Vagina (tissue), 2 donors: ENCODE data around the gene OMG. TPM values are rescaled to one million over a fixed set of nuclear protein-coding genes. Genes with fewer than 3 reads are reported as not detected.

Experiments
- DNase-seq, 2 donors: peaks; one replicate each; pipeline ENCODE4 v3.0.0-alpha.2; 2017; ENCODE audit errors: extremely low spot score in 2 of 2
- H3K27ac ChIP-seq: fragments of 200-600 bp; sonication (generic); one replicate; pipeline ENCODE4 v1.5.1; 2019
- H3K27me3 ChIP-seq: fragments of 200-600 bp; sonication (generic); one replicate; pipeline ENCODE4 v1.5.1; 2019
- H3K36me3 ChIP-seq, 2 donors: fragments of 200-600 bp; sonication (generic); one replicate each; pipeline ENCODE4 v1.5.1; 2017 to 2019
- H3K4me1 ChIP-seq: fragments of 200-600 bp; sonication (generic); one replicate; pipeline ENCODE4 v1.5.1; 2019
- H3K4me3 ChIP-seq, 2 donors: fragments of 200-600 bp; sonication (generic); 1 replicate in 1 of 2; 2 replicates in 1 of 2; pipeline ENCODE4 v1.5.1; 2016 to 2019
- H3K9me3 ChIP-seq: fragments of 200-600 bp; sonication (generic); one replicate; pipeline ENCODE4 v1.5.1; 2019
- POLR2A ChIP-seq, 2 donors: fragments of 450-650 bp; IDR thresholded peaks; one replicate each; pipeline ENCODE4 v1.6.1; 2017; ENCODE audit warnings: antibody characterized with exemption in 2 of 2, mild to moderate bottlenecking in 2 of 2, moderate library complexity in 2 of 2
- POLR2AphosphoS5 ChIP-seq, 2 donors: sonication (generic); formaldehyde crosslinking; IDR thresholded peaks; one replicate each; pipeline ENCODE4 v1.9.0; 2017; ENCODE audit warnings: antibody characterized with exemption in 2 of 2, mild to moderate bottlenecking in 2 of 2, low read depth in 1 of 2; ENCODE audit not compliant: insufficient read depth in 1 of 2
- intact Hi-C: fragments of 100-400 bp; cut with DNase I; formaldehyde crosslinking; loops from one replicate; pipeline ENCODE4 v1.15.1; 2023
- total RNA-seq: library from RNA; depleted of rRNA; stranded (reverse); fragments of >200 nt; gene quantifications from one replicate; pipeline ENCODE4 v1.2.3, GENCODE V29; 2016
- TF ChIP-seq, protein P1 (sequence below), 3 experiments: fragments of 450-650 bp in 2 of 3; fragments of 200-600 bp in 1 of 3; sonication (generic) in 1 of 3; IDR thresholded peaks; one replicate each; pipeline ENCODE4 v1.5.1; 2017 to 2019; ENCODE audit warnings: antibody characterized with exemption in 3 of 3, mild to moderate bottlenecking in 2 of 3, moderate library complexity in 2 of 3

Gene OMG
- total RNA-seq, 1 donor from 2014 or later = not detected

DNA sequence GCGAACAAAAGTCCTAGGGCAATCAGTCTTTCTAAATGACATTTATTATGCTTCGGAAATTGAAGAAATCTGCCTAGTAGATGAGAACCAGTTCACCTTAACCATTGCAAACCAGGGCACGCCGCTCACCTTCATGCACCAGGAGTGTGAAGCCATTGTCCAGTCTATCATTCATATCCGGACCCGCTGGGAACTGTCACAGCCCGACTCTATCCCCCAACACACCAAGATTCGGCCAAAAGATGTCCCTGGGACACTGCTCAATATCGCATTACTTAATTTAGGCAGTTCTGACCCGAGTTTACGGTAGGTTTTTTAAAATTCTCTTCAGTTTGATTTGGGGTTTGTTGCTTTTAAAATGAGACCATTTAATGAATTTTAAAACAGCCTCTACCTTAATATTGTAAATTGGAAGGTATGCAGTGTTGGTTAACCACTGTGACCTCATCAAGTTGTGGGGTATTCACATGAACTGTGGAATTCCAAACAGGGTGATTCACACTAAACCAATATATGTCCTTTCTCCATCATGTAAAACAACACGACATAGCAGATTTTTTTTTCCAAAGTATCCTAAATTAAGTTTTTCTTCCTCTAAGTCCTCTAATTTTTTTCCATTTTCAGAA is 30.6 kb upstream of the OMG start:
- Histone ChIP-seq H3K27ac (no peak overlapping the region), H3K27me3 (no peaks in the 10 kb centered on the region), H3K4me3 (no peak overlapping the region), H3K9me3 (no peaks in the 10 kb centered on the region), H3K4me1 (no peaks in the 10 kb centered on the region), H3K36me3 (peaks cover 0 to 25% of the 10 kb centered on the region in 2 donors)
- intact Hi-C loops = no loop called here
- TF ChIP-seq POLR2A (IDR thresholded peaks at IDR 0.05) (no peak), POLR2AphosphoS5 (IDR thresholded peaks at IDR 0.05; ENCODE audit: insufficient read depth in 1 of 2, low read depth in 1 of 2) (no peak)
- TF ChIP-seq, protein P1, sequence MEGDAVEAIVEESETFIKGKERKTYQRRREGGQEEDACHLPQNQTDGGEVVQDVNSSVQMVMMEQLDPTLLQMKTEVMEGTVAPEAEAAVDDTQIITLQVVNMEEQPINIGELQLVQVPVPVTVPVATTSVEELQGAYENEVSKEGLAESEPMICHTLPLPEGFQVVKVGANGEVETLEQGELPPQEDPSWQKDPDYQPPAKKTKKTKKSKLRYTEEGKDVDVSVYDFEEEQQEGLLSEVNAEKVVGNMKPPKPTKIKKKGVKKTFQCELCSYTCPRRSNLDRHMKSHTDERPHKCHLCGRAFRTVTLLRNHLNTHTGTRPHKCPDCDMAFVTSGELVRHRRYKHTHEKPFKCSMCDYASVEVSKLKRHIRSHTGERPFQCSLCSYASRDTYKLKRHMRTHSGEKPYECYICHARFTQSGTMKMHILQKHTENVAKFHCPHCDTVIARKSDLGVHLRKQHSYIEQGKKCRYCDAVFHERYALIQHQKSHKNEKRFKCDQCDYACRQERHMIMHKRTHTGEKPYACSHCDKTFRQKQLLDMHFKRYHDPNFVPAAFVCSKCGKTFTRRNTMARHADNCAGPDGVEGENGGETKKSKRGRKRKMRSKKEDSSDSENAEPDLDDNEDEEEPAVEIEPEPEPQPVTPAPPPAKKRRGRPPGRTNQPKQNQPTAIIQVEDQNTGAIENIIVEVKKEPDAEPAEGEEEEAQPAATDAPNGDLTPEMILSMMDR (IDR thresholded peaks at IDR 0.05) = no peak
- no peak for DNase-seq

DNA sequence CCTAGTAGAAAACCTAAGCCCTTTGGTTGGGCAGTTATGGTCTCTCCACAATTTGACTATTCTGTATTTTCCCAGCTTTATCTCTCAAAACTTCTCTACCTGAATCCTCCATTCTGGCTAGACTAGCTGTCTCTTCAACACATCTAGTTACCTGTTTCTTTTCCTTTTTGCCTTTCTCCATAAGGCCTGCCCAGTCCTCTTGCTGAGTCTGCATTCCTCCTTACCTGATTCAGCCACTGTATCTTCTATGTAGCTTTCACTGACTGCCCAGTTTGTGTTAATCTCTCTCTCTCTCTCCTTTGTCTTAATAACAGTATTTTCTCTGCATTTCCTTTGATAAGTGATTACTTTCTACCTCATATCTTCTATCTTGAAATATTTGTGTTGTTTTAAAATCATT is 26.5 kb upstream of the OMG start:
- Histone ChIP-seq H3K27me3 (no peaks in the 10 kb centered on the region), H3K4me3 (no peak overlapping the region), H3K4me1 (no peaks in the 10 kb centered on the region), H3K9me3 (no peaks in the 10 kb centered on the region), H3K27ac (no peak overlapping the region), H3K36me3 (peaks cover 0 to 25% of the 10 kb centered on the region in 2 donors)
- intact Hi-C loops = no loop called here
- no peak for TF ChIP-seq POLR2AphosphoS5 (IDR thresholded peaks at IDR 0.05; ENCODE audit: insufficient read depth in 1 of 2, low read depth in 1 of 2)
- TF ChIP-seq POLR2A (IDR thresholded peaks at IDR 0.05) = no peak
- no peak for DNase-seq

DNA sequence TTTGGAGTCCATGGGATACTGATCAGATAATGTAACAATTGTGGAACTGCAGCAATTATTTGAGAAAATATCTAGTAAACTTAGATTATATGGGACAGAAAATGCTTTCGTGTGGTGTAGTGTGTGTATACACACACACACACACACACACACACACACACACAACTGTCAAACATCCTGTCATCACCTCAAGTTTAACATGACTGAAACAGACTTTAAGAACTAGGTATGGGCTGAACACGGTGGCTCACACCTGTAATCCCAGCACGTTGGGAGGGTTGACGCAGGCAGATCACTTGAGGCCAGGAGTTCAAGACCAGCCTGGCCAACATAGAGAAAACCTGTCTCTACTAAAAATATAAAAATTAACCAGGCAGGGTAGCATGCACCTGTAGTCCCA is 24.9 kb upstream of the OMG start:
- intact Hi-C loops = no loop called here
- peaks cover 0 to 11% of the 10 kb centered on the region in 2 donors for H3K36me3 ChIP-seq
- TF ChIP-seq POLR2A (IDR thresholded peaks at IDR 0.05) (no peak), POLR2AphosphoS5 (IDR thresholded peaks at IDR 0.05; ENCODE audit: insufficient read depth in 1 of 2, low read depth in 1 of 2) (no peak)
- TF ChIP-seq, protein P1 (IDR thresholded peaks at IDR 0.05) = no peak
- no peak overlapping the region for H3K4me3 ChIP-seq
- H3K9me3 ChIP-seq = no peaks in the 10 kb centered on the region
- H3K27me3 ChIP-seq = no peaks in the 10 kb centered on the region
- H3K4me1 ChIP-seq = peaks cover 5% of the 10 kb centered on the region
- DNase-seq = no peak
- H3K27ac ChIP-seq = no peak overlapping the region

DNA sequence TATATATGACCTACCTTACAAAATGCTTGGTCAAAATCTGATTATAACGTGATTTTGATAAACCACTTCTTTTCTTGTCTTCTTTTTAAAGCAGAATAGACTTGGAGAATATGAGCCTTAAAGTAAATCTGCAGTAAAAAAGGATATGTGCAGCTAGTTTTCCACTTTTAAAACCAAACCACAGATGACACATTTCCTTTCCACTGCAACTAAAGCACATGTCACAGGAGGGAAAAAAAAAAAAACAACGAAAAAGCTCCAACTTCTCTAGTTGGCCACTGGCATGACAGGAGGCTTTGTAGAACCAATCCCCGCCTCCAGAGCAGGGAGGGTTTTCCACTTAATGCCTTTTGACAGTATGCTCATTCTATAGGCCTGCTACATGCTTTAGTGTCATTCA is 24.4 kb upstream of the OMG start, which contains the start of gene EVI2A:
Gene EVI2A (minus strand): TSS at position 142 of the 400 bp plus-strand sequence. CDS start 2,609 bp downstream, outside the sequence.
- DNase-seq = no peak
- H3K27ac ChIP-seq = peak within 1 kb of the TSS; percentile 66
- peak within 1 kb of the TSS in 1 of 2 donors; percentile 22 for H3K4me3 ChIP-seq

DNA sequence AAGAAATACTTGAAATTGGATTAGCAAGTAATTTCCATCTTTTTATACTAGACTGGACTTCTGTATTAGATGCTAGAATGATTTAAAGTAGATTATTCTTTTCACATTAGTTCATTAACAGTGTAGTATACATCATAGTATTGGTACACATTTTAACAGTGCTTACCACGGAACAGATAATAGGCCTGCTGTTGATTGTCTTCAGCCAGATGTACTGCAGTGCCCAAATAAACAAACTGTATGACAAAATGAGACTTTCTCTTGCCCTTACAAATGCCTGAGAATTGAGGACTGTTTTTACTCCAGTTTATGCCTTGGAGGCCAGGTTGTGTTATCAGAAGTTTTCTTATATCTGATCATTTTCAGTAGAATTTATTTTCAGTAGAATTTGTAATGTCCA is 23.8 kb upstream of the OMG start:
- H3K36me3 ChIP-seq = peaks cover 0 to under 1% of the 10 kb centered on the region in 2 donors
- H3K27ac ChIP-seq = peak overlapping the region; percentile 66
- H3K27me3 ChIP-seq = no peaks in the 10 kb centered on the region
- no peak for TF ChIP-seq POLR2A (IDR thresholded peaks at IDR 0.05)
- no peak for TF ChIP-seq POLR2AphosphoS5 (IDR thresholded peaks at IDR 0.05; ENCODE audit: insufficient read depth in 1 of 2, low read depth in 1 of 2)
- TF ChIP-seq, protein P1 (IDR thresholded peaks at IDR 0.05) = no peak
- intact Hi-C loops = no loop called here
- peak overlapping the region in 1 of 2 donors; percentile 22 for H3K4me3 ChIP-seq
- no peaks in the 10 kb centered on the region for H3K9me3 ChIP-seq
- DNase-seq = no peak
- peaks cover 5% of the 10 kb centered on the region for H3K4me1 ChIP-seq

More for the DNA sequence above, 24.4 kb upstream of the OMG start, which contains the start of gene EVI2A:
- intact Hi-C loops = no loop called here
- TF ChIP-seq POLR2AphosphoS5 (IDR thresholded peaks at IDR 0.05; ENCODE audit: insufficient read depth in 1 of 2, low read depth in 1 of 2) = peak in 1 of 2 donors; percentile 17
- TF ChIP-seq, protein P1 (IDR thresholded peaks at IDR 0.05) = no peak
- no peak for TF ChIP-seq POLR2A (IDR thresholded peaks at IDR 0.05)
- H3K4me1 ChIP-seq = peaks cover 5% of the 10 kb centered on the region
- H3K27me3 ChIP-seq = no peaks in the 10 kb centered on the region
- H3K9me3 ChIP-seq = no peaks in the 10 kb centered on the region
- peaks cover 0 to 8% of the 10 kb centered on the region in 2 donors for H3K36me3 ChIP-seq
